Glomerular visceral epithelial cell (primary cell): ENCODE measurements around the gene HCST.
A peak's percentile ranks its signal among the peaks of the same experiment; 100 is the strongest.
"Not testable (repeated sequence)": the region's sequence is repeated elsewhere in the genome, so short reads cannot be mapped to it uniquely, and the experiment has no call there.

Experiments used
- DNase-seq: peaks from one replicate; pipeline ENCODE4 v3.0.0-alpha.2; 2016; ENCODE audit errors: extremely low spot score

HCST gene

GRCh38 chr19:35904311-35905068 is 2.2 kb downstream of the HCST start:
- DNase-seq: no peak

GRCh38 chr19:35905178-35905727 is 2.9 kb downstream of the HCST start:
- DNase-seq: no peak

- no peak for DNase-seq
Measured at GRCh38 chr19:35907377-35907745, 5.0 kb downstream of the HCST start.

- no peak for DNase-seq
Measured at GRCh38 chr19:35908010-35908441, 5.7 kb downstream of the HCST start, which contains the start of gene TYROBP. Gene TYROBP, minus strand, starts transcription at chr19:35908295. Its CDS starts 67 bp downstream, at chr19:35908228.

- DNase-seq: no peak
Measured at GRCh38 chr19:35908973-35909683, 6.8 kb downstream of the HCST start.

- DNase-seq: no peak
Measured at GRCh38 chr19:35909684-35910035, 7.3 kb downstream of the HCST start.

GRCh38 chr19:35910355-35910754 is 8.0 kb downstream of the HCST start:
- DNase-seq: not testable (repeated sequence)

GRCh38 chr19:35911173-35911572 is 8.8 kb downstream of the HCST start:
- no peak for DNase-seq

- DNase-seq: peak; percentile 74
Measured at GRCh38 chr19:35911790-35912189, 9.5 kb downstream of the HCST start.

GRCh38 chr19:35913589-35913988 is 11.3 kb downstream of the HCST start:
- no peak for DNase-seq

GRCh38 chr19:35915443-35915842 is 13.1 kb downstream of the HCST start:
- DNase-seq: no peak

- no peak for DNase-seq
Measured at GRCh38 chr19:35919306-35919705, 17.0 kb downstream of the HCST start.

- DNase-seq: no peak
Measured at GRCh38 chr19:35921012-35921411, 18.7 kb downstream of the HCST start.

- no peak for DNase-seq
Measured at GRCh38 chr19:35925501-35925900, 23.2 kb downstream of the HCST start.

- DNase-seq: no peak
Measured at GRCh38 chr19:35928507-35928906, 26.2 kb downstream of the HCST start.

- DNase-seq: no peak
Measured at GRCh38 chr19:35929876-35930275, 27.5 kb downstream of the HCST start.

GRCh38 chr19:35931161-35931873 is 29.0 kb downstream of the HCST start:
- DNase-seq: peak; percentile 100

GRCh38 chr19:35931874-35932202 is 29.5 kb downstream of the HCST start:
- no peak for DNase-seq

- DNase-seq: no peak
Measured at GRCh38 chr19:35932291-35932936, 30.1 kb downstream of the HCST start.

- peak; percentile 64 for DNase-seq
Measured at GRCh38 chr19:35935911-35936737, 33.8 kb downstream of the HCST start, which contains the start of gene LRFN3. Gene LRFN3, plus strand, starts transcription at chr19:35936374. Its CDS starts 3,052 bp downstream, at chr19:35939426.

- no peak for DNase-seq
Measured at GRCh38 chr19:35936738-35937268, 34.5 kb downstream of the HCST start.
